Liver (tissue), 9 donors: ENCODE measurements around the gene PTPRD. TPM values are rescaled to one million over a fixed set of nuclear protein-coding genes. Genes with fewer than 3 reads are reported as not detected.

Experiments
- DNase-seq: peaks from one replicate; pipeline ENCODE4 v3.0.0-alpha.2; 2017; ENCODE audit warnings: low spot score
- H3K27ac ChIP-seq, 2 donors: one replicate each; pipeline ENCODE4 v1.7.0; 2013; ENCODE audit warnings: inconsistent platforms in 2 of 2, low read length in 2 of 2, control low read depth in 1 of 2, low read depth in 1 of 2, mild to moderate bottlenecking in 1 of 2
- H3K27me3 ChIP-seq, 4 donors: one replicate each; pipeline versions ENCODE4 v1.6.1 to v1.7.0; 2013; ENCODE audit warnings: low read length in 3 of 4, inconsistent platforms in 1 of 4, mild to moderate bottlenecking in 1 of 4, moderate library complexity in 1 of 4; ENCODE audit not compliant: control insufficient read depth in 4 of 4, insufficient read depth in 4 of 4
- H3K36me3 ChIP-seq, 4 donors: one replicate each; pipeline versions ENCODE4 v1.6.1 to v1.7.0; 2013; ENCODE audit warnings: low read length in 3 of 4, mild to moderate bottlenecking in 3 of 4, low read depth in 1 of 4, moderate library complexity in 1 of 4; ENCODE audit not compliant: control insufficient read depth in 4 of 4, insufficient read depth in 3 of 4
- H3K4me1 ChIP-seq, 4 donors: one replicate each; pipeline versions ENCODE4 v1.6.1 to v1.7.0; 2013; ENCODE audit warnings: low read length in 3 of 4, mild to moderate bottlenecking in 3 of 4, moderate library complexity in 1 of 4; ENCODE audit not compliant: control insufficient read depth in 4 of 4, insufficient read depth in 4 of 4
- H3K4me3 ChIP-seq, 3 donors: one replicate each; pipeline versions ENCODE4 v1.6.1 to v1.7.0; 2013; ENCODE audit warnings: low read length in 3 of 3, control low read depth in 1 of 3, low read depth in 1 of 3, mild to moderate bottlenecking in 1 of 3
- H3K9ac ChIP-seq, 2 donors: one replicate each; pipeline ENCODE4 v1.7.0; 2013; ENCODE audit warnings: low read length in 2 of 2, mild to moderate bottlenecking in 2 of 2, moderate library complexity in 2 of 2, control low read depth in 1 of 2, low read depth in 1 of 2
- H3K9me3 ChIP-seq, 4 donors: one replicate each; pipeline versions ENCODE4 v1.6.1 to v1.7.0; 2013; ENCODE audit warnings: low read length in 3 of 4; ENCODE audit not compliant: control insufficient read depth in 4 of 4
- EGR1 ChIP-seq, 2 donors: IDR thresholded peaks; 2 replicates each; pipeline ENCODE4 v1.6.1; 2016 to 2018; ENCODE audit warnings: antibody characterized with exemption in 2 of 2, low read depth in 2 of 2
- FOXA1 ChIP-seq: IDR thresholded peaks from 2 replicates; pipeline ENCODE4 v1.6.1; 2016; ENCODE audit warnings: antibody characterized with exemption
- FOXA2 ChIP-seq: IDR thresholded peaks from 2 replicates; pipeline ENCODE4 v1.6.1; 2016; ENCODE audit warnings: antibody characterized with exemption
- GABPA ChIP-seq, 2 donors: IDR thresholded peaks in 1 of 2; conservative IDR thresholded peaks in 1 of 2; 2 replicates each; pipeline ENCODE4 v1.6.1; 2016; ENCODE audit warnings: antibody characterized with exemption in 2 of 2, mild to moderate bottlenecking in 1 of 2, moderate library complexity in 1 of 2
- HNF4A ChIP-seq, 2 donors: conservative IDR thresholded peaks; 2 replicates each; pipeline ENCODE4 v1.6.1; 2016; ENCODE audit warnings: antibody characterized with exemption in 2 of 2, mild to moderate bottlenecking in 2 of 2
- HNF4G ChIP-seq: IDR thresholded peaks from 2 replicates; pipeline ENCODE4 v1.6.1; 2016; ENCODE audit warnings: antibody characterized with exemption
- JUND ChIP-seq, 2 donors: IDR thresholded peaks; 2 replicates each; pipeline ENCODE4 v1.6.1; 2016; ENCODE audit warnings: antibody characterized with exemption in 2 of 2
- NR2F2 ChIP-seq: IDR thresholded peaks from 2 replicates; pipeline ENCODE4 v1.6.1; 2016; ENCODE audit warnings: antibody characterized with exemption
- RAD21 ChIP-seq, 2 donors: IDR thresholded peaks; 2 replicates each; pipeline ENCODE4 v1.6.1; 2016; ENCODE audit warnings: antibody characterized with exemption in 2 of 2, mild to moderate bottlenecking in 2 of 2
- RXRA ChIP-seq, 2 donors: IDR thresholded peaks; 2 replicates each; pipeline ENCODE4 v1.6.1; 2017 to 2018; ENCODE audit warnings: antibody characterized with exemption in 2 of 2, mild to moderate bottlenecking in 1 of 2
- SP1 ChIP-seq: IDR thresholded peaks from 2 replicates; pipeline ENCODE4 v1.6.1; 2018; ENCODE audit warnings: antibody characterized with exemption, mild to moderate bottlenecking
- TAF1 ChIP-seq: conservative IDR thresholded peaks from 2 replicates; pipeline ENCODE4 v1.6.1; 2016; ENCODE audit warnings: antibody characterized with exemption, mild to moderate bottlenecking
- YY1 ChIP-seq: IDR thresholded peaks from 2 replicates; pipeline ENCODE4 v1.6.1; 2016; ENCODE audit warnings: antibody characterized with exemption, mild to moderate bottlenecking
- ZBTB33 ChIP-seq: IDR thresholded peaks from 2 replicates; pipeline ENCODE4 v1.6.1; 2016; ENCODE audit warnings: antibody characterized with exemption
- WGBS: extraction: QIAGEN DNeasy Blood & Tissue Kit; methylation state at CpG from one replicate; pipeline ENCODE4 v1.1.7; 2013; 5-methylcytosine and 5-hydroxymethylcytosine counted together
- polyA plus RNA-seq, 2 donors: library from polyadenylated mRNA; stranded (reverse) in 1 of 2; unstranded in 1 of 2; fragments of 200-250 nt in 1 of 2; fragments of >200 nt in 1 of 2; fragmentation: Nextera tagmentation in 1 of 2; extraction: Ambion mirVana in 1 of 2; gene quantifications; one replicate each; pipeline versions ENCODE4 v1.2.1 to v1.2.3, GENCODE V29; 2013 to 2015
- total RNA-seq, 2 donors: library from RNA; depleted of rRNA; stranded (reverse); fragments of >200 nt; gene quantifications; one replicate each; pipeline ENCODE4 v1.2.3, GENCODE V29; 2014
- TF ChIP-seq, protein P1 (sequence below): IDR thresholded peaks from 2 replicates; pipeline ENCODE4 v1.6.1; 2016; ENCODE audit warnings: antibody characterized with exemption
- TF ChIP-seq, protein P2 (sequence below): IDR thresholded peaks from 2 replicates; pipeline ENCODE4 v1.6.1; 2016; ENCODE audit warnings: antibody characterized with exemption
- TF ChIP-seq, protein P3 (sequence below): IDR thresholded peaks from 2 replicates; pipeline ENCODE4 v1.6.1; 2016; ENCODE audit warnings: antibody characterized with exemption, mild to moderate bottlenecking
- TF ChIP-seq, protein P4 (sequence below): fragments of 150-350 bp; IDR thresholded peaks from 2 replicates; pipeline ENCODE4 v1.5.1; 2017; ENCODE audit warnings: improper control_type of control experiment, low read depth, low read length; ENCODE audit not compliant: missing input control
- donor health status: healthy.
- donor health status: healthy.
- donor health status: healthy.
- donor health status: healthy.
- donor health status: healthy.

Gene PTPRD
- total and polyA plus RNA-seq, 4 donors, result 0.78 to 34.2 (median 4.7) TPM

- TF ChIP-seq TAF1 (no peak), EGR1 (IDR thresholded peaks at IDR 0.05; ENCODE audit: low read depth in 2 of 2) (no peak), FOXA2 (no peak), YY1 (no peak), NR2F2 (no peak), HNF4G (no peak), JUND (IDR thresholded peaks at IDR 0.05) (no peak), RXRA (IDR thresholded peaks at IDR 0.05) (no peak), ZBTB33 (no peak), GABPA (IDR thresholded peaks at IDR 0.05 in 1 of 2, conservative IDR thresholded peaks at IDR 0.05 in 1 of 2) (no peak), RAD21 (IDR thresholded peaks at IDR 0.05) (no peak), HNF4A (conservative IDR thresholded peaks at IDR 0.05) (no peak)
- TF ChIP-seq, protein P1, sequence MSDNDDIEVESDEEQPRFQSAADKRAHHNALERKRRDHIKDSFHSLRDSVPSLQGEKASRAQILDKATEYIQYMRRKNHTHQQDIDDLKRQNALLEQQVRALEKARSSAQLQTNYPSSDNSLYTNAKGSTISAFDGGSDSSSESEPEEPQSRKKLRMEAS, result no peak
- TF ChIP-seq, protein P2, sequence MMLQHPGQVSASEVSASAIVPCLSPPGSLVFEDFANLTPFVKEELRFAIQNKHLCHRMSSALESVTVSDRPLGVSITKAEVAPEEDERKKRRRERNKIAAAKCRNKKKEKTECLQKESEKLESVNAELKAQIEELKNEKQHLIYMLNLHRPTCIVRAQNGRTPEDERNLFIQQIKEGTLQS, result no peak
- TF ChIP-seq, protein P3, sequence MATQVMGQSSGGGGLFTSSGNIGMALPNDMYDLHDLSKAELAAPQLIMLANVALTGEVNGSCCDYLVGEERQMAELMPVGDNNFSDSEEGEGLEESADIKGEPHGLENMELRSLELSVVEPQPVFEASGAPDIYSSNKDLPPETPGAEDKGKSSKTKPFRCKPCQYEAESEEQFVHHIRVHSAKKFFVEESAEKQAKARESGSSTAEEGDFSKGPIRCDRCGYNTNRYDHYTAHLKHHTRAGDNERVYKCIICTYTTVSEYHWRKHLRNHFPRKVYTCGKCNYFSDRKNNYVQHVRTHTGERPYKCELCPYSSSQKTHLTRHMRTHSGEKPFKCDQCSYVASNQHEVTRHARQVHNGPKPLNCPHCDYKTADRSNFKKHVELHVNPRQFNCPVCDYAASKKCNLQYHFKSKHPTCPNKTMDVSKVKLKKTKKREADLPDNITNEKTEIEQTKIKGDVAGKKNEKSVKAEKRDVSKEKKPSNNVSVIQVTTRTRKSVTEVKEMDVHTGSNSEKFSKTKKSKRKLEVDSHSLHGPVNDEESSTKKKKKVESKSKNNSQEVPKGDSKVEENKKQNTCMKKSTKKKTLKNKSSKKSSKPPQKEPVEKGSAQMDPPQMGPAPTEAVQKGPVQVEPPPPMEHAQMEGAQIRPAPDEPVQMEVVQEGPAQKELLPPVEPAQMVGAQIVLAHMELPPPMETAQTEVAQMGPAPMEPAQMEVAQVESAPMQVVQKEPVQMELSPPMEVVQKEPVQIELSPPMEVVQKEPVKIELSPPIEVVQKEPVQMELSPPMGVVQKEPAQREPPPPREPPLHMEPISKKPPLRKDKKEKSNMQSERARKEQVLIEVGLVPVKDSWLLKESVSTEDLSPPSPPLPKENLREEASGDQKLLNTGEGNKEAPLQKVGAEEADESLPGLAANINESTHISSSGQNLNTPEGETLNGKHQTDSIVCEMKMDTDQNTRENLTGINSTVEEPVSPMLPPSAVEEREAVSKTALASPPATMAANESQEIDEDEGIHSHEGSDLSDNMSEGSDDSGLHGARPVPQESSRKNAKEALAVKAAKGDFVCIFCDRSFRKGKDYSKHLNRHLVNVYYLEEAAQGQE, result no peak
- WGBS, result 76% methylated on average over 4 of the region's 4 CpGs
Measured at GRCh38 chr9:8349901-8350300, 2262.9 kb downstream of the PTPRD start.

GRCh38 chr9:8349376-8349775 is 2263.4 kb downstream of the PTPRD start:
- Histone ChIP-seq H3K9ac (no peak overlapping the region), H3K4me3 (no peak overlapping the region), H3K27ac (no peak overlapping the region), H3K27me3 (no peaks in the 10 kb centered on the region), H3K9me3 (no peaks in the 10 kb centered on the region), H3K4me1 (no peaks in the 10 kb centered on the region), H3K36me3 (no peaks in the 10 kb centered on the region)
- 78% methylated on average over 2 of the region's 2 CpGs for WGBS
- no peak for TF ChIP-seq SP1
- no peak for TF ChIP-seq FOXA1
- no peak for TF ChIP-seq EGR1 (IDR thresholded peaks at IDR 0.05; ENCODE audit: low read depth in 2 of 2)
- no peak for TF ChIP-seq HNF4A (conservative IDR thresholded peaks at IDR 0.05)
- TF ChIP-seq, protein P3, result no peak
- TF ChIP-seq HNF4G, result no peak
- TF ChIP-seq, protein P4, sequence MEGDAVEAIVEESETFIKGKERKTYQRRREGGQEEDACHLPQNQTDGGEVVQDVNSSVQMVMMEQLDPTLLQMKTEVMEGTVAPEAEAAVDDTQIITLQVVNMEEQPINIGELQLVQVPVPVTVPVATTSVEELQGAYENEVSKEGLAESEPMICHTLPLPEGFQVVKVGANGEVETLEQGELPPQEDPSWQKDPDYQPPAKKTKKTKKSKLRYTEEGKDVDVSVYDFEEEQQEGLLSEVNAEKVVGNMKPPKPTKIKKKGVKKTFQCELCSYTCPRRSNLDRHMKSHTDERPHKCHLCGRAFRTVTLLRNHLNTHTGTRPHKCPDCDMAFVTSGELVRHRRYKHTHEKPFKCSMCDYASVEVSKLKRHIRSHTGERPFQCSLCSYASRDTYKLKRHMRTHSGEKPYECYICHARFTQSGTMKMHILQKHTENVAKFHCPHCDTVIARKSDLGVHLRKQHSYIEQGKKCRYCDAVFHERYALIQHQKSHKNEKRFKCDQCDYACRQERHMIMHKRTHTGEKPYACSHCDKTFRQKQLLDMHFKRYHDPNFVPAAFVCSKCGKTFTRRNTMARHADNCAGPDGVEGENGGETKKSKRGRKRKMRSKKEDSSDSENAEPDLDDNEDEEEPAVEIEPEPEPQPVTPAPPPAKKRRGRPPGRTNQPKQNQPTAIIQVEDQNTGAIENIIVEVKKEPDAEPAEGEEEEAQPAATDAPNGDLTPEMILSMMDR, result no peak
- DNase-seq, result no peak

More at GRCh38 chr9:8349901-8350300, 2262.9 kb downstream of the PTPRD start:
- no peak for DNase-seq
- no peak overlapping the region for H3K9ac ChIP-seq
- no peaks in the 10 kb centered on the region for H3K9me3 ChIP-seq
- H3K36me3 ChIP-seq, result no peaks in the 10 kb centered on the region
- H3K27ac ChIP-seq, result no peak overlapping the region
- H3K4me3 ChIP-seq, result no peak overlapping the region
- H3K27me3 ChIP-seq, result no peaks in the 10 kb centered on the region
- H3K4me1 ChIP-seq, result no peaks in the 10 kb centered on the region
